Measurements from ENCODE around the gene FOXP1. TPM values are rescaled to one million over a fixed set of nuclear protein-coding genes. Genes with fewer than 3 reads are reported as not detected.
A peak's percentile ranks its signal among the peaks of the same experiment; 100 is the strongest.

FOXP1 gene
- total RNA-seq, 2 experiments from 2014 or later = 493 to 508 TPM

DNA sequence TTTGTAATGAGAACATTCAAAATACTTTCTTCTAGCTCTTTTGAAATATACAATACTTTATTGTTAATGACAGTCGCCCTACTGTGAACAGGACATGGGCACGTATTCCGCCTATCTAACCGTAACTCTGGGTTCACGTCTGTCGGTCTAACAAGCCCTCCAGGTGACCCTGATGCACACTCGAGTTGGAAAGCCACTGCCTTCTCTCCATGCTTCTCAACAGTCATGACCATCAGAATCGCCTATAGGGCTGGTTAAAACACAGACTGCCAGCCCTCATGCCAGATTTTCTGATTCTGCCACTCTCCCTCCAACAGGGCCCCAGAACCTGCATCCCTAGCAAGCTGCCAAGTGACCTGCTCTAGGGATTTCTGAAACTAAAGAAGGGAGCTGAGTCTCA, 140.2 kb downstream of the FOXP1 start:
- TF ChIP-seq, protein P1, sequence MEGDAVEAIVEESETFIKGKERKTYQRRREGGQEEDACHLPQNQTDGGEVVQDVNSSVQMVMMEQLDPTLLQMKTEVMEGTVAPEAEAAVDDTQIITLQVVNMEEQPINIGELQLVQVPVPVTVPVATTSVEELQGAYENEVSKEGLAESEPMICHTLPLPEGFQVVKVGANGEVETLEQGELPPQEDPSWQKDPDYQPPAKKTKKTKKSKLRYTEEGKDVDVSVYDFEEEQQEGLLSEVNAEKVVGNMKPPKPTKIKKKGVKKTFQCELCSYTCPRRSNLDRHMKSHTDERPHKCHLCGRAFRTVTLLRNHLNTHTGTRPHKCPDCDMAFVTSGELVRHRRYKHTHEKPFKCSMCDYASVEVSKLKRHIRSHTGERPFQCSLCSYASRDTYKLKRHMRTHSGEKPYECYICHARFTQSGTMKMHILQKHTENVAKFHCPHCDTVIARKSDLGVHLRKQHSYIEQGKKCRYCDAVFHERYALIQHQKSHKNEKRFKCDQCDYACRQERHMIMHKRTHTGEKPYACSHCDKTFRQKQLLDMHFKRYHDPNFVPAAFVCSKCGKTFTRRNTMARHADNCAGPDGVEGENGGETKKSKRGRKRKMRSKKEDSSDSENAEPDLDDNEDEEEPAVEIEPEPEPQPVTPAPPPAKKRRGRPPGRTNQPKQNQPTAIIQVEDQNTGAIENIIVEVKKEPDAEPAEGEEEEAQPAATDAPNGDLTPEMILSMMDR (IDR thresholded peaks at IDR 0.05) = no peak
- peaks cover 100% of the 10 kb centered on the region for H3K4me1 ChIP-seq (ENCODE audit: insufficient read depth, low read length)
- H3K4me3 Mint-ChIP-seq = peak overlapping the region; percentile 55
- no peak for DNase-seq
- H3K4me3 ChIP-seq (ENCODE audit: low read length) = no peak overlapping the region
- H3K36me3 Mint-ChIP-seq (ENCODE audit: low read depth) = peaks cover 13% of the 10 kb centered on the region
- peaks cover under 1% of the 10 kb centered on the region for H3K36me3 ChIP-seq (ENCODE audit: insufficient read depth, low read length)
- peak overlapping the region; percentile 94 for H3K27ac Mint-ChIP-seq
- ChIA-PET CTCF (interaction anchor here (0.7 to 3.7 kb wide), 4 partner anchors 9 to 45 kb away, joined by 3 to 19 read pairs (median 4); no protein-coding TSS in a partner anchor), POLR2A (interaction anchor here (0.6 to 8.1 kb wide), 24 partner anchors 11 to 381 kb away, joined by 3 to 100 read pairs (median 5); no protein-coding TSS in a partner anchor)
- no peaks in the 10 kb centered on the region for H3K9me3 Mint-ChIP-seq
- intact Hi-C loops (cut with DNase I, micrococcal nuclease) = loop anchor here in 1 of 2 experiments (5.0 kb wide), 2 partner anchors 139 to 381 kb away; partner anchors contain the start of gene FOXP1
- H3K27ac ChIP-seq (ENCODE audit: low read depth in 1 of 2, low read length in 2 of 2) = peak overlapping the region; percentile 67 to 82
- no peaks in the 10 kb centered on the region for H3K9me3 ChIP-seq (ENCODE audit: control insufficient read depth in 1 of 2, insufficient read depth in 1 of 2, low read length in 2 of 2)
- no peak for ATAC-seq (ENCODE audit: poor library complexity)
- peaks cover 97% of the 10 kb centered on the region for H3K4me1 Mint-ChIP-seq (ENCODE audit: low read depth)
- no peaks in the 10 kb centered on the region for H3K27me3 ChIP-seq (ENCODE audit: control insufficient read depth in 1 of 2, insufficient read depth in 2 of 2, low read length in 2 of 2)
- no peaks in the 10 kb centered on the region for H3K27me3 Mint-ChIP-seq

DNA sequence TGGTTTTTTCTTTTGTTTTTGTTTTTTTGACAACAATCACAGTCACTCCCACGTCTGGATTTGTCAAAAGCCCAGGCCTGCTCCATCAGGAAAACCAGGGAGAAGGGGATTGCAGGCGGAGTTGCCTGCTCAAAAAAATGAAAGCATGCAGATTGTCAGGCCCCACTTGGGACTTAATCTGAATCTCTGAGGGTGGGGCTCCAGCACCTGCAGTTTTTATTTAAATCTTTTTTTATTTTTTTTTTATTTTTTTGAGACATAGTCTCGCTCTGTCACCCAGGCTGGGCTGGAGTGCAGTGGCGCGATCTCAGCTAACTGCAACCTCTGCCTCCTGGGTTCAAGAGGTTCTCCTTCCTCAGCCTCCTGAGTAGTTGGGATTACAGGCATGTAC, 140.9 kb downstream of the FOXP1 start:
- intact Hi-C loops (cut with DNase I, micrococcal nuclease) = loop anchor here in 1 of 2 experiments (5.0 kb wide), 2 partner anchors 140 to 380 kb away; partner anchors contain the start of gene FOXP1
- Histone ChIP-seq H3K4me3 (ENCODE audit: low read length) (no peak overlapping the region), H3K9me3 (ENCODE audit: control insufficient read depth in 1 of 2, insufficient read depth in 1 of 2, low read length in 2 of 2) (no peaks in the 10 kb centered on the region), H3K27me3 (ENCODE audit: control insufficient read depth in 1 of 2, insufficient read depth in 2 of 2, low read length in 2 of 2) (no peaks in the 10 kb centered on the region), H3K36me3 (ENCODE audit: insufficient read depth, low read length) (no peaks in the 10 kb centered on the region), H3K4me1 (ENCODE audit: insufficient read depth, low read length) (peaks cover 100% of the 10 kb centered on the region), H3K27ac (ENCODE audit: low read depth in 1 of 2, low read length in 2 of 2) (peak overlapping the region; percentile 67 to 82)
- ChIA-PET POLR2A (interaction anchor here (0.6 to 8.1 kb wide), 10 partner anchors 11 to 779 kb away, joined by 3 to 100 read pairs (median 4); no protein-coding TSS in a partner anchor), CTCF (interaction anchor here (0.7 to 3.7 kb wide), 2 partner anchors 13 to 25 kb away, joined by 4 to 19 read pairs; no protein-coding TSS in a partner anchor)
- no peak for ATAC-seq (ENCODE audit: poor library complexity)
- peaks cover 97% of the 10 kb centered on the region for H3K4me1 Mint-ChIP-seq (ENCODE audit: low read depth)
- DNase-seq = peak in 1 of 14 experiments; percentile 29
- H3K4me3 Mint-ChIP-seq = peak overlapping the region; percentile 77
- TF ChIP-seq, protein P1 (IDR thresholded peaks at IDR 0.05) = no peak
- no peaks in the 10 kb centered on the region for H3K9me3 Mint-ChIP-seq
- no peaks in the 10 kb centered on the region for H3K27me3 Mint-ChIP-seq
- peaks cover 20% of the 10 kb centered on the region for H3K36me3 Mint-ChIP-seq (ENCODE audit: low read depth)
- H3K27ac Mint-ChIP-seq = peak overlapping the region; percentile 94

DNA sequence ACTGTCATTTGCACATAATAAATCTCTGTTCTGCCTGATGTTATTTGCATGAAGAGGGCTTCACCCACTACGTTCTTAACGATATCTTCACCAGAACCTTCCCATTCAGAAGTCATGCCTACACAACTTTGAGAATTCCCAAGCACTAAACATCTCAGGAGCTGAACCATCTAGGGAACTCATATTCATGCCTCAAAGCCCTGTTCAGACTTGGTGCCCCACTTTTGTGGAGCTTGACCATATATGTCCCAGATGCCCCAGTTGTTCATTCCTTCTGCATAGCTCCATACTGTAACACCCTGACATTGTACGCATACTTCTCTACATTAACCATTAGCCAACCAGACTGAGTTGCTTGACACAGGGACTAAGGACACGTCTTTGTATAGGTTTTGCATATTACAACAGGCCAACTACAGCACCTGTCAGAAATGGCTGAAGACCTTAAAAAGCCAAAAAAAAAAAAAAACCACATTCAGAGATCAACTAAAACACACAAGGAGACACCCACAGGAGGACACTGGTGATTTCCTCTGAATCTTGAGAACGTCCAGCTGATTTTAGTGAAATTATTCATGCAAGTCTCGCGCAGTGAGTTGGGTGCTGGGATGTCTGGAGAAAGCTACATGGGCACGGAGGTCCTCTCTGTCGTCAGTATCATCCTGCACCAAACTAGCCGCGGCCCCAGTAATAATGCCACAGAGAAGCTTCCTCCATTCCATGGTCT, 141.4 kb downstream of the FOXP1 start:
- CTCF ChIA-PET = interaction anchor here (0.7 to 3.7 kb wide), 2 partner anchors 13 to 25 kb away, joined by 4 to 19 read pairs; no protein-coding TSS in a partner anchor
- Mint-ChIP-seq H3K4me3 (peak overlapping the region; percentile 77), H3K27me3 (no peaks in the 10 kb centered on the region), H3K36me3 (ENCODE audit: low read depth) (peaks cover 25% of the 10 kb centered on the region), H3K4me1 (ENCODE audit: low read depth) (peaks cover 97% of the 10 kb centered on the region), H3K9me3 (no peaks in the 10 kb centered on the region), H3K27ac (peak overlapping the region; percentile 94)
- Histone ChIP-seq H3K9me3 (ENCODE audit: control insufficient read depth in 1 of 2, insufficient read depth in 1 of 2, low read length in 2 of 2) (no peaks in the 10 kb centered on the region), H3K4me3 (ENCODE audit: low read length) (no peak overlapping the region), H3K36me3 (ENCODE audit: insufficient read depth, low read length) (no peaks in the 10 kb centered on the region), H3K4me1 (ENCODE audit: insufficient read depth, low read length) (peaks cover 100% of the 10 kb centered on the region), H3K27ac (ENCODE audit: low read depth in 1 of 2, low read length in 2 of 2) (peak overlapping the region; percentile 67 to 82), H3K27me3 (ENCODE audit: control insufficient read depth in 1 of 2, insufficient read depth in 2 of 2, low read length in 2 of 2) (no peaks in the 10 kb centered on the region)
- DNase-seq (peak in 1 of 14 experiments; percentile 26), ATAC-seq (ENCODE audit: poor library complexity) (no peak)
- TF ChIP-seq, protein P1 (IDR thresholded peaks at IDR 0.05) = no peak
- POLR2A ChIA-PET = interaction anchor here (0.6 to 8.1 kb wide), 9 partner anchors 11 to 780 kb away, joined by 3 to 100 read pairs (median 4); no protein-coding TSS in a partner anchor
- intact Hi-C loops (cut with DNase I, micrococcal nuclease) = loop anchor here in 1 of 2 experiments (2.0 to 5.0 kb wide), 3 partner anchors 13 to 380 kb away; partner anchors contain the start of gene FOXP1
